Prostate gland (tissue), 2 donors: ENCODE results near the gene MGLL.

Source experiments
- POLR2AphosphoS5 ChIP-seq: sonication (generic); formaldehyde crosslinking; IDR thresholded peaks from one replicate; pipeline ENCODE4 v1.6.1; 2017; ENCODE audit warnings: antibody characterized with exemption
- TF ChIP-seq, protein P1 (sequence below), 4 experiments: fragments of 200-600 bp in 2 of 4; fragments of 450-650 bp in 2 of 4; sonication (generic) in 2 of 4; IDR thresholded peaks; 1 replicate in 3 of 4; 2 replicates in 1 of 4; pipeline ENCODE4 v1.5.1; 2016 to 2019; ENCODE audit warnings: antibody characterized with exemption in 4 of 4, mild to moderate bottlenecking in 2 of 4, moderate library complexity in 2 of 4

DNA sequence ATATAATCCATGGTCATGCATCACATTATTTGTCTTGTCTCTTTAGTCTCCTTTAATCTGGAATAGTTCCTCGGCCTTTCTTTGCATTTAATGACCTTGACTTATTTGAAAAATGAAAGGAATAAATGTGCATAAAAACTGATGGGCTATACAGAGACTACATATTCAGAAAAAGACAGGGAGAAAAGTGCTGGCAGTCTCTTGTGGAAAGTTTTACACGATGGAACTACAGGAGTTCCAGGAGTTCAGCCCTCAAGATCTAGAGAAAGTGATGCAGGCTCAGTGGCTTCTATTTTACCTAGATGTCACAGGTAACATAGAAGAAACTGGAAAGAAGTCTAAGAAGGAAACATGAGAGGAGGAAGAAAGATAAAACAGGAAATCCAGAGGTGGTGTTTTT, 157.2 kb downstream of the MGLL start:
- no peak for TF ChIP-seq POLR2AphosphoS5
- TF ChIP-seq, protein P1, sequence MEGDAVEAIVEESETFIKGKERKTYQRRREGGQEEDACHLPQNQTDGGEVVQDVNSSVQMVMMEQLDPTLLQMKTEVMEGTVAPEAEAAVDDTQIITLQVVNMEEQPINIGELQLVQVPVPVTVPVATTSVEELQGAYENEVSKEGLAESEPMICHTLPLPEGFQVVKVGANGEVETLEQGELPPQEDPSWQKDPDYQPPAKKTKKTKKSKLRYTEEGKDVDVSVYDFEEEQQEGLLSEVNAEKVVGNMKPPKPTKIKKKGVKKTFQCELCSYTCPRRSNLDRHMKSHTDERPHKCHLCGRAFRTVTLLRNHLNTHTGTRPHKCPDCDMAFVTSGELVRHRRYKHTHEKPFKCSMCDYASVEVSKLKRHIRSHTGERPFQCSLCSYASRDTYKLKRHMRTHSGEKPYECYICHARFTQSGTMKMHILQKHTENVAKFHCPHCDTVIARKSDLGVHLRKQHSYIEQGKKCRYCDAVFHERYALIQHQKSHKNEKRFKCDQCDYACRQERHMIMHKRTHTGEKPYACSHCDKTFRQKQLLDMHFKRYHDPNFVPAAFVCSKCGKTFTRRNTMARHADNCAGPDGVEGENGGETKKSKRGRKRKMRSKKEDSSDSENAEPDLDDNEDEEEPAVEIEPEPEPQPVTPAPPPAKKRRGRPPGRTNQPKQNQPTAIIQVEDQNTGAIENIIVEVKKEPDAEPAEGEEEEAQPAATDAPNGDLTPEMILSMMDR (IDR thresholded peaks at IDR 0.05) = no peak
